ENCODE results near the gene NTM.

Gene NTM

GRCh38 chr11:131662993-131663392 is 292.6 kb downstream of the NTM start:
- no peak for TF ChIP-seq CTCF (conservative IDR thresholded peaks at IDR 0.05)
- no peak overlapping the region for H3K27ac ChIP-seq

GRCh38 chr11:131663405-131664200 is 293.2 kb downstream of the NTM start:
- H3K27ac ChIP-seq: no peak overlapping the region
- no peak for TF ChIP-seq CTCF (conservative IDR thresholded peaks at IDR 0.05)

- no peak for TF ChIP-seq CTCF (conservative IDR thresholded peaks at IDR 0.05)
- no peak overlapping the region for H3K27ac ChIP-seq
Measured at GRCh38 chr11:131664293-131664692, 293.9 kb downstream of the NTM start.

GRCh38 chr11:131664816-131665215 is 294.4 kb downstream of the NTM start:
- H3K27ac ChIP-seq: no peak overlapping the region
- no peak for TF ChIP-seq CTCF (conservative IDR thresholded peaks at IDR 0.05)

- no peak overlapping the region for H3K27ac ChIP-seq
- TF ChIP-seq CTCF (conservative IDR thresholded peaks at IDR 0.05): no peak
Measured at GRCh38 chr11:131665344-131665968, 295.0 kb downstream of the NTM start.

GRCh38 chr11:131666006-131666405 is 295.6 kb downstream of the NTM start:
- TF ChIP-seq CTCF (conservative IDR thresholded peaks at IDR 0.05): no peak
- no peak overlapping the region for H3K27ac ChIP-seq

GRCh38 chr11:131666617-131667016 is 296.2 kb downstream of the NTM start:
- TF ChIP-seq CTCF (conservative IDR thresholded peaks at IDR 0.05): no peak
- H3K27ac ChIP-seq: no peak overlapping the region

All from VCaP (cell line).